DOHH2 (cell line): Measurements from ENCODE around the gene TRIM56.

ENCODE experiments used
- H3F3A ChIP-seq: fragments of 200-600 bp; sonication (generic), shearing (Covaris generic); 2 replicates; pipeline ENCODE4 v1.6.0; 2016; ENCODE audit warnings: antibody characterized with exemption, mild to moderate bottlenecking; ENCODE audit not compliant: control insufficient read depth, insufficient read depth
- H3K27ac ChIP-seq: fragments of 200-600 bp; sonication (generic); 2 replicates; pipeline ENCODE4 v1.5.1; 2014; ENCODE audit warnings: low read depth, mild to moderate bottlenecking, low read length, moderate library complexity
- H3K27me3 ChIP-seq: fragments of 200-600 bp; sonication (generic); 2 replicates; pipeline ENCODE4 v1.6.1; 2014; ENCODE audit warnings: mild to moderate bottlenecking, low read length, mixed read lengths; ENCODE audit not compliant: control insufficient read depth
- H3K36me3 ChIP-seq: fragments of 200-600 bp; sonication (generic); 2 replicates; pipeline ENCODE4 v1.6.1; 2014; ENCODE audit warnings: mild to moderate bottlenecking, low read length, moderate library complexity, mixed read lengths; ENCODE audit not compliant: control insufficient read depth
- H3K4me1 ChIP-seq: fragments of 200-600 bp; sonication (generic); 2 replicates; pipeline ENCODE4 v1.6.1; 2014; ENCODE audit warnings: mild to moderate bottlenecking, low read length, mixed read lengths; ENCODE audit not compliant: control insufficient read depth
- H3K4me2 ChIP-seq: fragments of 200-600 bp; sonication (generic); 2 replicates; pipeline ENCODE4 v1.6.0; 2014; ENCODE audit warnings: mild to moderate bottlenecking, low read length, moderate library complexity
- H3K4me3 ChIP-seq: fragments of 200-600 bp; sonication (generic); 2 replicates; pipeline ENCODE4 v1.5.1; 2014; ENCODE audit warnings: mild to moderate bottlenecking, low read length, mixed read lengths
- H3K79me2 ChIP-seq: fragments of 200-600 bp; sonication (generic); 2 replicates; pipeline ENCODE4 v1.6.1; 2014; ENCODE audit warnings: mild to moderate bottlenecking, low read length, mixed read lengths; ENCODE audit not compliant: control insufficient read depth
- H3K9me2 ChIP-seq: fragments of 200-600 bp; sonication (generic); replicated peaks from 2 replicates; pipeline ENCODE4 v1.6.1; 2014; ENCODE audit warnings: mild to moderate bottlenecking, low read length, mixed read lengths; ENCODE audit not compliant: control insufficient read depth
- H3K9me3 ChIP-seq: fragments of 200-600 bp; sonication (generic); 2 replicates; pipeline ENCODE4 v1.6.1; 2014; ENCODE audit warnings: antibody characterized with exemption, low read length, mixed read lengths; ENCODE audit not compliant: control insufficient read depth, insufficient read depth
- H4K20me1 ChIP-seq: fragments of 200-600 bp; sonication (generic); 2 replicates; pipeline ENCODE4 v1.6.0; 2014; ENCODE audit warnings: low read depth, mild to moderate bottlenecking, antibody characterized with exemption, low read length, moderate library complexity; ENCODE audit not compliant: control insufficient read depth, insufficient read depth
- EZH2phosphoT487 ChIP-seq: fragments of 200-600 bp; sonication (generic); IDR thresholded peaks from 2 replicates; pipeline ENCODE4 v1.6.1; 2017; ENCODE audit warnings: borderline replicate concordance, mild to moderate bottlenecking, antibody characterized with exemption, low read length, moderate library complexity, mixed read lengths
- TF ChIP-seq, protein P1 (sequence below): fragments of 200-600 bp; sonication (generic); IDR thresholded peaks from one replicate; pipeline ENCODE4 v1.5.1; 2014; ENCODE audit warnings: antibody characterized with exemption, mild to moderate bottlenecking, low read depth, low read length; ENCODE audit not compliant: poor library complexity, severe bottlenecking

TRIM56 gene

DNA sequence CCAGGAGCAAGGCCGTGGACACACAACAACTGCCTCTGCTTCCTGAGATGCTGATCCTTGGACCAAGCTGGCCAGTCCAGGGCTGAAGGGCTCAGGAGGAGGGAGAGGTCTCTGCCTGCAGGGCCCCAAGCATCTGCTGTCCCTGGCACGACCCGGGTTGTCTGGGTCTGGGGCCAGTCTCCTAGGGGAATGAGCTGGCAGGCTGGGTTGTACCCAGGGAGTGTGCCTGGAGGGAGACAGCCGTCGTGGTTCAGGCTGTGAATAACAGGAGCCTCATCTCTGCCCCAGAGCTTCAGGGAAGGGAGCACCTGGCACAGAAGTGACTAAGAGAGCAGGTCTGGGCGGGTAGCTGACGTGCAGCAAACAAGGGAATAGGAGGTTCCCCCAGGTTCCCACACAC lies 23.7 kb downstream of the TRIM56 start:
- H3K4me2 ChIP-seq, result no peak overlapping the region

DNA sequence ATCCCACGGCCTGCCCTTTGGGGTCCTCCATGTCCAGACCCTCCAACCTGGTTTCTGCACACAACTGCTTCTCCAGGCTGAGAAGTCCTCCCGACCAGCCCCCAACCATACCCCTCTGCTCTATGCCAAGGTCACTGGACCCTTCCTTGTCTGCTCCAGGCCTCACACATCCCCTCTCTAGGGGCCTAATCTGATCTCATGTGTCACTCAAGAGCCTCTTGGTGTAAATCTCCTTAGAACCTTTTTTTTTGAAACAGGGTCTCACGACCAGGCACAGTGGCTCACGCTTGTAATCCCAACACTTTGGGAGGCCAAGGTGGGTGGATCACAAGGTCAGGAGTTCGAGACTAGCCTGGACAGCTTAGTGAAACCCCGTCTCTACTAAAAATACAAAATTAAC lies 24.1 kb downstream of the TRIM56 start:
- no peaks in the 10 kb centered on the region for H4K20me1 ChIP-seq
- H3K4me1 ChIP-seq, result peaks cover 5% of the 10 kb centered on the region; the same call in 1 of the 2 replicates
- H3K27ac ChIP-seq, result no peak overlapping the region
- no peak overlapping the region for H3K4me2 ChIP-seq
- H3K36me3 ChIP-seq, result no peaks in the 10 kb centered on the region
- H3K9me2 ChIP-seq, result no peaks in the 10 kb centered on the region
- H3F3A ChIP-seq, result no peaks in the 10 kb centered on the region
- no peak overlapping the region for H3K4me3 ChIP-seq
- H3K9me3 ChIP-seq, result no peaks in the 10 kb centered on the region
- H3K27me3 ChIP-seq, result peaks cover 38% of the 10 kb centered on the region
- no peaks in the 10 kb centered on the region for H3K79me2 ChIP-seq
- TF ChIP-seq, protein P1, sequence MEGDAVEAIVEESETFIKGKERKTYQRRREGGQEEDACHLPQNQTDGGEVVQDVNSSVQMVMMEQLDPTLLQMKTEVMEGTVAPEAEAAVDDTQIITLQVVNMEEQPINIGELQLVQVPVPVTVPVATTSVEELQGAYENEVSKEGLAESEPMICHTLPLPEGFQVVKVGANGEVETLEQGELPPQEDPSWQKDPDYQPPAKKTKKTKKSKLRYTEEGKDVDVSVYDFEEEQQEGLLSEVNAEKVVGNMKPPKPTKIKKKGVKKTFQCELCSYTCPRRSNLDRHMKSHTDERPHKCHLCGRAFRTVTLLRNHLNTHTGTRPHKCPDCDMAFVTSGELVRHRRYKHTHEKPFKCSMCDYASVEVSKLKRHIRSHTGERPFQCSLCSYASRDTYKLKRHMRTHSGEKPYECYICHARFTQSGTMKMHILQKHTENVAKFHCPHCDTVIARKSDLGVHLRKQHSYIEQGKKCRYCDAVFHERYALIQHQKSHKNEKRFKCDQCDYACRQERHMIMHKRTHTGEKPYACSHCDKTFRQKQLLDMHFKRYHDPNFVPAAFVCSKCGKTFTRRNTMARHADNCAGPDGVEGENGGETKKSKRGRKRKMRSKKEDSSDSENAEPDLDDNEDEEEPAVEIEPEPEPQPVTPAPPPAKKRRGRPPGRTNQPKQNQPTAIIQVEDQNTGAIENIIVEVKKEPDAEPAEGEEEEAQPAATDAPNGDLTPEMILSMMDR, result no peak
- no peak for TF ChIP-seq EZH2phosphoT487

More for the DNA sequence above, 23.7 kb downstream of the TRIM56 start:
- Histone ChIP-seq H3K9me3 (no peaks in the 10 kb centered on the region), H3K36me3 (no peaks in the 10 kb centered on the region), H3K79me2 (no peaks in the 10 kb centered on the region), H4K20me1 (no peaks in the 10 kb centered on the region), H3F3A (no peaks in the 10 kb centered on the region), H3K27me3 (peaks cover 37% of the 10 kb centered on the region), H3K27ac (no peak overlapping the region), H3K4me3 (no peak overlapping the region), H3K4me1 (peaks cover 5% of the 10 kb centered on the region; the same call in 1 of the 2 replicates), H3K9me2 (no peaks in the 10 kb centered on the region)
- TF ChIP-seq, protein P1, result no peak
- TF ChIP-seq EZH2phosphoT487, result no peak

DNA sequence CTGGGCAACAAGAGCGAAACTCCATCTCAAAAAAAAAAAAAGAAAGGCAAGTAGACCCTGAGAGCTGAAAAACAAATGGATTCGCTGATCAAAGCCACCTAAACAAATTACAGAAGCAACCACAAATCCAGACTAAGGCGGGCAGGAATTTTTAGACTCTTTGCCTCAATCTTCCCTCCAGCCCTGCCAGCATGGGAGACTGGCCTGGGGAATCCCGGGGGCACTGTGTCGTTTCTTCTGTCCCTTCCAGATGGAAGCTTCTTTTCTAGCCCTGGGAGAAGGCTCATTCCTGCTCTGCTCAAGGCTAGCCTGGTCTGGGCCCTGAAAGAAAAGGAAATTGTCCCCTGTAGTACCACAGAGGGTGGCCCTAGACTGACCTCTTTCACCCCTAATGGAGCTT lies 26.0 kb downstream of the TRIM56 start:
- Histone ChIP-seq H3K79me2 (no peaks in the 10 kb centered on the region), H3K36me3 (no peaks in the 10 kb centered on the region), H3K9me3 (no peaks in the 10 kb centered on the region), H3K4me2 (no peak overlapping the region), H3K4me3 (no peak overlapping the region), H3K9me2 (no peaks in the 10 kb centered on the region), H3F3A (no peaks in the 10 kb centered on the region), H3K4me1 (peaks cover 5% of the 10 kb centered on the region; the same call in 1 of the 2 replicates), H3K27me3 (peaks cover 31% of the 10 kb centered on the region), H4K20me1 (no peaks in the 10 kb centered on the region), H3K27ac (no peak overlapping the region)
- no peak for TF ChIP-seq EZH2phosphoT487
- TF ChIP-seq, protein P1, result no peak
